Keratinocyte (primary cell): Measurements from ENCODE around the gene DOCK1.

ENCODE experiments used
- CTCF ChIP-seq, 3 experiments: IDR thresholded peaks in 1 of 3; conservative IDR thresholded peaks in 1 of 3; optimal IDR thresholded peaks in 1 of 3; 2 replicates in 2 of 3; 3 replicates in 1 of 3; pipeline versions ENCODE3 to v1.5.1; 2011; ENCODE audit warnings: low read length in 3 of 3, mild to moderate bottlenecking in 3 of 3, moderate library complexity in 2 of 3, control low read depth in 1 of 3, inconsistent platforms in 1 of 3; ENCODE audit not compliant: insufficient read depth in 2 of 3; ENCODE audit errors: extremely low read depth in 1 of 3
- EZH2 ChIP-seq: IDR thresholded peaks from one replicate; pipeline ENCODE4 v1.6.1; 2012; ENCODE audit warnings: inconsistent platforms, mild to moderate bottlenecking, low read length, moderate library complexity

DNA sequence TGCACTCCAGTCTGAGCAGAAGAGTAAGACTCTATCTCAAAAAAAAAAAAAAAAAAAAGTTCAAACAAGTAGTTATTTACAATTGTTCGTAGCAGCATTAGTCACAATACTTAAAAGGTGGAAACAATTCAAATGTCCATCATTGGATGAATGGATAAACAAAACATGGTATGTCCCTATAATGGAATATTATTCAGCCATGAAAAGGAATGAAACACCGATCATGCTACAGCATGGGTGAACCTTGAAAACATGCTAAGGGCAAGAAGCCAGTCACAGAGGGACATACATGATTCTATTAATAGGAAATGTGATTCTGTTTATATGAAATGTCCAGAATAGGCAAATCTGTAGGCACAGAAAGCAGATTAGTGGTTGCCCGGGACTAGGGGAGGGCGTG lies 15.9 kb downstream of the DOCK1 start:
- TF ChIP-seq EZH2: no peak
- no peak for TF ChIP-seq CTCF (optimal IDR thresholded peaks at IDR 0.05 in 1 of 3, IDR thresholded peaks at IDR 0.05 in 1 of 3, conservative IDR thresholded peaks at IDR 0.05 in 1 of 3; ENCODE audit: extremely low read depth in 1 of 3, insufficient read depth in 2 of 3, low read length in 3 of 3)
